Endometrium (tissue), 2 donors: ENCODE data around the gene MBP.
"Not testable (repeated sequence)": the region's sequence is repeated elsewhere in the genome, so short reads cannot be mapped to it uniquely, and the experiment has no call there.

Source experiments
- FAIRE-seq: peaks from 2 replicates; lab custom pipeline; 2012; peaks lifted over from hg19 to GRCh38; lab: Jason Lieb, UNC
- donor health status: control.
- donor health status: control.

MBP gene

GRCh38 chr18:76970770-76971559 lies 161.6 kb downstream of the MBP start:
- FAIRE-seq: no peak

DNA sequence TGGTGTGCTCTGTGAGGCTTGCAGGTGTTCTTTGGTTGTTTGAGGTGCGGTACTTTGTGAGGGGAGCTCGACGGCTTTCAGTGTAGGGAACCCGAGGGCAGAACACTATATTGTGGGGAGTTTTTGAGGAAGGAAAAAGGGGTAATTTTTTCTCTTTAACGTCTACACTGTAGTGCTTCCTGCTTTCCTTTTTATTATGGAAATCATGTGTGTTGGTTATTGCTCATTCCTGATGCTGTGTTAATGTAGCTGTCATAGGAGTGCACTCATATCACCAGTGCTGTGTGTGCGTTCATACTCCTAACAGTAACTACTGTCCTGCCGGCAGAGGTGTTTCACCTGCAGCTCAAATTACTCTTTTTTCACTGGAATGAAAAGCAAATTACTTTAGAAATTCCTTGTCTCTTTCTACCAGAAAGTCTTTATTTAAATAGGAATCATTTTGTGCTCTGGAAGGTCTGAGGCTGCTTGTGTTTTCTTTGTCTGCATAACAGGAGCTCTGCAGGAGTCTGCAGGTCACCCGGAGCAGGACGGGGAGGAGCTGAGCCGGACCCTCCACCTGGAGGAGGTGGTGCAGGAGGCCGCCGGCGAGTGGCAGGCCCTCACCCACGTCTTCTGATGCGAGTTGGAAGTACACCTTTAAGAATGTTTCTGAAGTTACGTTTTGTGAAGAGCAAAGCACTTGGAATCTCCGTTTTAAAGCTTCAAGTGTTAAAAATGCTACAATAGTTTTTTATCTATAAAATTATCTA lies 164.7 kb downstream of the MBP start:
- no peak for FAIRE-seq

DNA sequence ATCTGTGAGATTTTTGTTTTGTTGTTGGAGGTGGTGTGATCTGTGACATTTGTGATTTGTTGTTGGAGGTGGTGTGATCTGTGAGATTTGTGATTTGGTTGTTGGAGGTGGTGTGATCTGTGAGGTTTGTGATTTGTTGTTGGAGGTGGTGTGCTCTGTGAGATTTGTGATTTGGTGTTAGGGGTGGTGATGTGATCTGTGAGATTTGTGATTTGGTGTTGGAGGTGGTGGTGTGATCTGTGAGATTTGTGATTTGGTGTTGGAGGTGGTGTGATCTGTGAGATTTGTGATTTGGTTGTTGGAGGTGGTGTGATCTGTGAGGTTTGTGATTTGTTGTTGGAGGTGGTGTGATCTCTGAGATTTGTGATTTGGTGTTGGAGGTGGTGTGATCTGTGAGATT lies 165.3 kb downstream of the MBP start:
- peak; percentile 92 for FAIRE-seq

DNA sequence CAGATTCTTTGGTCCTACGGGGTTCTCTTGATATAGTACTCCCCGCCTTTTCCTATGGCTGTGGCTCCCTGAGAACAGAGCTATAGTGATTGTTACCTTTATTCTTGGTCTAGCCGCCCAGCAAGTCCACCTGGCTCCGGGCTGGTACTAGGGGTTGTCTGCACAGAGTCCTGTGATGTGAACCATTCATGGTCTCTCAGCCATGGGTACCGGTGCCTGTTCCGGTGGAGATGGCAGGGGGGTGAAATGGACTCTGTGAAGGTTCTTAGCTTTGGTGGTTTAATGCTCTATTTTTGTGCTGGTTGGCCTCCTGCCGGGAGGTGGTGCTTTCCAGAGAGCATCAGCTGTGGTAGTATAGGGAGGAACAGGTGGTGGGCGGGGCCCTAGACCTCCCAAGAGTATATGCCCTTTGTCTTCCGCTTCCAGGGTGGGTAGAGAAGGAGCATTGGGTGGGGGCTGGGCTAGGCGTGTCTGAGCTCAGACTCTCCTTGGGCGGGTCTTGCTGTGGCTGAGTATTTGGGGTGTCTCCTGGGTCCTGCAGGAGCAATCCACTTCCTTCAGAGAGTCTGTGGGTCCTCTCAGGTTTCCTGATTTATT lies 166.9 kb downstream of the MBP start:
- FAIRE-seq: not testable (repeated sequence)

DNA sequence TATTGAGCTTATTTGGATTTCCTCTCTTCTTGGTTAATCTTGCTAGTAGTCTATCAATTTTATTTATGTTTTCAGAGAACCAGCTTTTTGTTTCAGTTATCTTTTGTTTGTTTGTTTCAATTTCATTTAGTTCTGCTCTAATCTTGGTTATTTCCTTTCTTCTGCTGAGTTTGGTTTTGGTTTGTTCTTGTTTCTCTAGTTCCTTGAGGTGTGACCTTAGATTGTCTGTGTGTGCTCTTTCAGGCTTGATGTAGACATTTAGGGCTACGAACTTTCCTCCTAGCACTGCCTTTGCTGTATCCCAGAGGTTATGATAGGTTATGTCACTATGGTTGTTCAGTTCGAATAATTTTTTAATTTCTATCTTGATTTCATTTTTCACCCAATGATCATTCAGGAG lies 168.6 kb downstream of the MBP start:
- no peak for FAIRE-seq

DNA sequence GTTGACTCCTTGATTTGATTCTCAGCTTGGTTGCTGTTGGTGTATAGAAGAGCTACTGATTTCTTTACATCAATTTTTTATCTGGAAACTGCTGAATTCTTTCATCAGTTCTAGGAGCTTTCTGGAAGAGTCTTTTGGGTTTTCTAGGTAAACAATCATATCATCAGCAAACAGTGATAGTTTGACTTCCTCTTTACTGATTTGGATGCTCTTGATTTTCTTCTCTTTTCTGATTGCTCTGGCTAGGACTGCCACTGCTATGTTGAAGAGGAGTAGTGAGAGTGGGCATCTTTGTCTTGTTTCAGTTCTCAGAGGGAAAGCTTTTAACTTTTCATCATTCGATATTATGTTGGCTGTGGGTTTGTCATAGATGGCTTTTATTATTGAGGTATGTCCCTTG lies 169.7 kb downstream of the MBP start:
- FAIRE-seq: no peak

GRCh38 chr18:76960528-76961035 lies 172.0 kb downstream of the MBP start:
- no peak for FAIRE-seq

DNA sequence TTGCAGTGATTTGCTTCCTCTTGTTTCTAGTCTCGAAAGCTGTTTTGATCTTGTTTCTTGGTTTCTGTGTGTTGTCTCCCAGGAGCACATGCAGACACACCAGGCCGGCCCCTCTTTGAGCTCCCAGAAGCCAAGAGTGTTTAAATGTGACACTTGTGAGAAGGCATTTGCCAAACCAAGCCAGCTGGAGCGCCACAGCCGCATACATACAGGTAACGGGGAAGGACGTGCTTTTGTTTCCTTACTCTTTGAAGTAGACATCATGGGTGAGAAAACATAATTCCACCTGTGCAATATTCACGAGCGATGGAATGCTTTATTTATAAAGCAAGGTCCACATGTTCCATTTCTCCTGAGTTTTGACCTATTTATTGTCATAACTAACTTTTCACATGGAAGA lies 173.0 kb downstream of the MBP start:
- no peak for FAIRE-seq

DNA sequence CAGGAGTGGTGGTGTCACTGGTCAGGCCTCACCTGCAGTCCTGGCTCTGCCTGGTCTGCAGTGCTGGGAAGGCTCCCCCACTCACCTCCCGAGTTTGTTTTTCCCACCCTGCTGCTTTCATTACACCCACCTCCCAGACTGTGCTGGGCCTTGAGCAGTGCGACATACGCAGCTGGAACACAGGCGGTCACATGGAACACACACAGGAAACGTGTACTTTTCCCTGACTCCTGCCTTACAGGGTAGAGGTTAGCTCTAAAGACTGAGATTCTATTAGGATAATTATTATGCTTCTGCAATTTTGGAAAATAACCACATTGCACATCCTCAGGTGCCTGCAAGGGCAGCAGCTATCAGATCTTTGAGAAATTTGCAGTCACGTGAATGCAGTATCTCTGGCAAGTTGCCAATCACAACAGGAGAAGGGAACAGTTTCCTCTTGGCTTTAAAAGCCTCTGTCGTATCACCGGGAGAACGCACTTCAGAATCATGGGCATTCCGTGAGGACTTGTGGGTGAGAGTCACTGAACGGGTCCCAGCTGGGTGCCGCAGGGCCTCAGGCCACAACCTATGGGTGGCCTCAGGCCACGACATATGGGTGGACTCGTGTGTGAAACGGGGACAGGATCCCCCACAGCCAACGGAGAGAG lies 173.8 kb downstream of the MBP start:
- no peak for FAIRE-seq

- no peak for FAIRE-seq
Measured at GRCh38 chr18:76957384-76958355, 174.9 kb downstream of the MBP start.

DNA sequence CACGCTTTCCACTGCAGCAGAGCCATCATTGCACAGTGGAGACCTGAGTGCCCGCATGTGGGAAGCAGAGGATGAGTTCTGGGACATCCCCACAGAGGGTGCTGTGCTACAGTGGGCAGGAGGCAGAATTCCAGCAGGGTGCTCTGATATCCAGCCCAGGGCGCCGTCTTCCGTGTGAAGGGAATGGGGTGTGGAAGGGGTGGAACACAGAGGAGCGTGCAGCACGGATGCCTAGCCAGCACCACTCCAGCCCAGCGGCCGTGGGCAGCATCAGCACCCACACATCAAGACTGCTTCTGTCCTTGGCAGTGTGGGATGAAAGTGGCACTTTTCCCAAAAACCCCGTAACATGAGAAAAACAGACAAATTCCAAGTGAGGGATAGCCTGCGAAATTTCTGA lies 175.9 kb downstream of the MBP start:
- FAIRE-seq: no peak

DNA sequence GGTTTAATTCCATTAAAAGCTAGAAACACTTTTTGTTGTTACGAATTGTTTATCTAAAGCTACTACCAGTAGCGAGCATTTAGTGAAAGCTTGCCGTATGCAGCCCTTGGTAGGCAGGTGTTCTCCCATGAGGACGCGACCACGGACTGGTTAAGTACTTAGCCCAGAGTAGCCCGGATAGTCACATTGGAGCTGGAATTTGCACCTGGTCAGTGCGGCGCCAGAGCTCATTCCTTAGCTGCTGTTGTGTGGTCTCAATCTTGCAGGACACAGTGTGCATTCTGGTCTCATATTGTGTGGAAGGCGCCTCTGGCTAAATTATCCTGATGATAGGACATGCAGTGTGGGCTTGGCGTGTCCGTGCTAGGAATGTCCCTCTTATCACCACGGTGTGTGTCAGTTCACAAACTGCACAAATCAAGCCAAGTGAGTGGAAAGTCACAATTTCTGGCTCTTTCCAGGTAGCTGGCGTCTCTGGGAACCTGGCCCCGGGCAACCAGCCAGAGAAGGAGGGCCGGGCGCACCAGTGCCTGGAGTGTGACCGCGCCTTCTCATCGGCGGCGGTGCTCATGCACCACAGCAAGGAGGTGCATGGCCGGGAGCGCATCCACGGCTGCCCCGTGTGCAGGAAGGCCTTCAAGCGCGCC lies 176.9 kb downstream of the MBP start:
- no peak for FAIRE-seq

DNA sequence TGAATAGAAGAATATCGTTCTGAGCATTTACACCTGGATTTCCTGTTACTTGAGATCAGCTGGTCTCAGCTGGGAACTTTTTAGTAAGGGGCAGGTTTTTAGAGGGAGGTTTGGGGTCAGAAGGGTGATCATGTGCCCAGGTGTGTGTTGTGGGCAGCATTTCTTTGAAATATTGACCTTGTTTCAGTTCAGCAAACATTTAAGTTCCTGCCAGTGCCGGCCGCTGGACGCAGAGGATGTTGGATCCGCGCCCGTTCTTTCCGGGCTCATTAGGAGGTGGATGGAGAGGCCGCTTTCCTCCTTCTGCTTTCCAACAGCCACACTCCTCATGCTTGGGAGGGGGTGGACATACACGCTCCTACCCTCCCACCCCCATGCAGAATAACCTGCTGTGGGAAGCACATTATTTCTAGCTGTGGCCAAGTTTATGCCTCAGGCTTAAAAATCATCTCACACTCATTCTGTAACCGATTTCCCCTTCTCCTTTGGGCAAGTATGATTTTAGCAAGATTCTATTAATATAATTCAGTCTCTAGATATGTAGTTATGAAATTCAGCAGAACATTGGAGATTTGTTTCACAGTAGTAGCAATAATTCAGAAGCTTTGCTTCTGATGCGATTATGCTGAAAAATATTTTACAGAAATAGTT lies 178.9 kb downstream of the MBP start:
- FAIRE-seq: no peak

DNA sequence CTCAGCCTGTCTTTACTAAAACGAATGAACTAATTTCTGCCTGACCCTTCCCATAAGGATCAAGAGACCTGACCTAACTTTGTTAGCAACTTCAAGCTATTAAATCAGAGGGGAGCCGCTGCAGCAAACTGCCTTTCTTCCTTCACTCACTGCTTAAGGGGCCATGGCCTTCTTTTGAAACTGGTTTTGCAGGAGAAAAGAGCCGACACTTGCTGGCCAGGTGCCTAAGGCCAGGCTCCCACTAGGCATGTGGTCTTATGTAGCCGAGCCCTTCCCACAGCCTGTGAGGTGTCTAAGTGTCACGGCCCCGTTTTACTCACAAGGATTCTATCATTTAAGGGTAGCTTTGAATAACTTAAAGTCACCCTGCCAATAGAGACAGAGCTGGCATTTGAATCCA lies 179.4 kb downstream of the MBP start:
- no peak for FAIRE-seq

- FAIRE-seq: no peak
Measured at GRCh38 chr18:76952747-76953146, 179.8 kb downstream of the MBP start.

DNA sequence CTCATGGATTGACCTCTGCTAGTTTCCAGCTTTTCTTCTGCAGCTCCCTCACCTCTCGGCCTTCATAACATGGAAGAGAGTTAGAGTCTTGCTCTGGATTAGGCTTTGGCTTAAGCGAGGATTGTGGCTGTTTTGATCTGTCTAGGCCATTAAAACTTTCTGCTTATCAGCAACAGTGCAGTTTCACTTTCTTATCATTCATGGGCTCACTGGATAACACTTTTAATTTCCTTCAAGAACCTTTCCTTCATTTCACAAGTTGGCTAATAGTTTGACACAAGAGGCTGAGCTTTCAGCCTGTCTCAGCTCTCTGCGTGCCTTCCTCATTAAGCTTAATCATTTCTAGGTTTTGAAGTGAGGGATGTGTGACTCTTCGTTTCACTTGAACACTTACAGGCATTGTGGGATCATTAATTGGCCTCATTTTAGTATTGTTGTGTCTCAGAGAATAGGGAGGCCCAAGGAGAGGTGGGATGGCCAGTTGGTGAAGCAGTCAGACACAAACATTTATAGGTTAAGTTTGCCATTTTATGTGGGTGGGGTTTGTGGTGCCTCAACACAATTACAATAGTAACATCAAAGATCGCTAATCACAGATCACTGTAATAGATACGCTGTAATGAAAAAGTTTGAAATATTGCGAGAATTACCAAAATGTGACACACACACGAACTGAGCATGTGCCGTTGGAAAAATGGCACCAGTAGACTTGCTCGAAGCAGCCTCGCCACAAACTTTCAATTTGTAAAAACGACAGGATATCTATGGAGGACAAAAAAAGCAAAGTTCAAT lies 180.9 kb downstream of the MBP start:
- no peak for FAIRE-seq

- FAIRE-seq: no peak
Measured at GRCh38 chr18:76948345-76948744, 184.2 kb downstream of the MBP start.

GRCh38 chr18:76944346-76944745 lies 188.2 kb downstream of the MBP start:
- not testable (repeated sequence) for FAIRE-seq

DNA sequence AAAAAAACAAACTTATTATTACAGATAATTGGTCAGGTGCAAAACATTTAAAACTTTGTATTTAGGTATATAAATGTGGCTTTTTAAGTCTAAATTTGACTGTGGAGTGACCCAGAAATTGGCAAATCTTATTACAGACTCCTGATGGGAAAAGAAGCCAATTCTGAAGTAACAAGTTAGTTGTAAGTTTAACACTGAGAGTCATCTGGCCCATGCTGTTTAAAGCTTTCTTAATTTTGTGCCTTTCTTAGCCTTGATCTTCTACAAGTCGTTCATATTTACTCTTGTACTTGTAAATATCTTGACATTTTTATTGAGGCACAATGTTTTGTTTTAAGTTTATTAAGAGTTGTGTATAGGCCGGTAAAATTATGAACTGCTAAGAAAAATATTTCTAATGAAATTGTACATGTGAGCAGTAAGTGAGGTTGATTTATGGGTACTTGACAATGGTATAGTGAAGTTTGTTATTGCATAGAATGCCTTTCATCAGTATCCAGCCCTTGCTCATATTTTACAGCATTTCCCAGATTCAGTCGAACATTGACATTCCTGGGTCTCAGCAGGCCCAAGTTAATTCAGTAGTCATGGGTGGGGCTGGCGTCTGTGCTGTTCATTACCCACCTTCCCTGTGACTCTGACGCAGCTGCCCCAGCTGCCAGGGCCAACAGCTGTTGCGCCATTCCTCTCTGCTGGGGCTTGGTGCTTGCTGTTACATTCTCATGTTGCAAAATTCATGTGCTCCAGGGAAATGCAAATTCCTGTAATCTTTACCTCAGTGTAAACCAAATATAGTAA lies 188.8 kb downstream of the MBP start:
- peak; percentile 97 for FAIRE-seq
